ENCODE data around the gene UNC5B. TPM values are rescaled to one million over a fixed set of nuclear protein-coding genes. Genes with fewer than 3 reads are reported as not detected.

The UNC5B gene
- total RNA-seq, 4 donors from 2014 or later = 3.4 to 5.2 (median 3.9) TPM

DNA sequence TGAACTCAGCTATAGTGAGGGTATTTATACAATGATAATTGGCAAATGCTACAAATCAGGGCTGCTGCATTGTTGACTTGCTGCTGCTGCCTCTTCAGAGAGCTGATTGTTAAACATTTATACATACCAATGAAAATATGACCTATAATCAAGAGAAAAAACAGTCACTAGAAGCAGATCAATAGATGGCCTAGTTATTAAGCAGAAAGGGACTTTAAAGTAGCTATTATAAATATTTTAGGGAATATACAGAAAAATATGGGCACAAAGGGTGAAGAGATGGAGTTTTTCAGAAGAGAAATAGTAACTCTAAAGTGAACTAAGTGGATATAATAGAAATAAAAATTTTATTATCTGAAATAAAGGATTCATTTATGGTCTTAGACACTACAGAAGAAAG, 14.4 kb upstream of the UNC5B start:
- TF ChIP-seq, protein P1, sequence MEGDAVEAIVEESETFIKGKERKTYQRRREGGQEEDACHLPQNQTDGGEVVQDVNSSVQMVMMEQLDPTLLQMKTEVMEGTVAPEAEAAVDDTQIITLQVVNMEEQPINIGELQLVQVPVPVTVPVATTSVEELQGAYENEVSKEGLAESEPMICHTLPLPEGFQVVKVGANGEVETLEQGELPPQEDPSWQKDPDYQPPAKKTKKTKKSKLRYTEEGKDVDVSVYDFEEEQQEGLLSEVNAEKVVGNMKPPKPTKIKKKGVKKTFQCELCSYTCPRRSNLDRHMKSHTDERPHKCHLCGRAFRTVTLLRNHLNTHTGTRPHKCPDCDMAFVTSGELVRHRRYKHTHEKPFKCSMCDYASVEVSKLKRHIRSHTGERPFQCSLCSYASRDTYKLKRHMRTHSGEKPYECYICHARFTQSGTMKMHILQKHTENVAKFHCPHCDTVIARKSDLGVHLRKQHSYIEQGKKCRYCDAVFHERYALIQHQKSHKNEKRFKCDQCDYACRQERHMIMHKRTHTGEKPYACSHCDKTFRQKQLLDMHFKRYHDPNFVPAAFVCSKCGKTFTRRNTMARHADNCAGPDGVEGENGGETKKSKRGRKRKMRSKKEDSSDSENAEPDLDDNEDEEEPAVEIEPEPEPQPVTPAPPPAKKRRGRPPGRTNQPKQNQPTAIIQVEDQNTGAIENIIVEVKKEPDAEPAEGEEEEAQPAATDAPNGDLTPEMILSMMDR (IDR thresholded peaks at IDR 0.05) = no peak
- no peak for ATAC-seq (ENCODE audit: low FRiP score)
- DNase-seq (ENCODE audit: low spot score) = no peak

DNA sequence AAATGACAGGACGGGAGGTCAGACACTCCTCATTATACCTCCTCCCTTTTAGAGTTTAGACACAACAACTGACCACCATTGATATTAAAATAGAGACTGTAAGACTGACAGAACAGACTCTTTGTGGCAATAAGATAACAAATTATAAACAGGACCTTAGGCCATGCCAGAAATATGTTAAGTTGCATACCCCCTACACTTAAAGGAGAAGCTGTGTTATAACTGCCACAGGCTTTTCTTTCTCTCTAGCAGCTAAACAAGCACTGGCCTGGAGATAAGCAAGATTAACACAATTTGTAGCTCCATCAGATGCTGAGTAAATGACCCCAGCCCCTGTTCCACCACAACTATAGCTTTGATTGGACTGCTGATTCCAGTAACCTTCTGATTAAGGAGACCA, 10.5 kb upstream of the UNC5B start:
- no peak for ATAC-seq (ENCODE audit: low FRiP score)
- no peak for DNase-seq (ENCODE audit: low spot score)
- TF ChIP-seq, protein P1 (IDR thresholded peaks at IDR 0.05) = no peak

DNA sequence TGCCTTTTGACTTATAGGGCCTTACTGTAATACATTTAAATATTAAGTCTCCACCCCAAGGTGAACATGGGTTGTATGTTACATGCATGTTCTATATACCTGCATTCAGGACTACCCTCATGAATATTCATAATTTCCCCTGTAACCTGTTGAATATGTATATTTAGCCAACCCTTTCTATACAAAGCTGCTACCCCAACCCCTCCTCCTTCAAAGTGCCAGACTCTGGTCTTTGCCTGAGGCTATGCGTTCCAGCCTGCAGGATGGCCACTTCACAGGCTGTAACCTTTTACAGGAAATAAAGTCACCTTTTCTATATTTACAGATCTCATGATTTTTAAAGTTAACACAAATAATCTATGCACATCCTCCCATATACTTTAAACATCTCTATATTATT, 10.1 kb upstream of the UNC5B start:
- DNase-seq (ENCODE audit: low spot score) (no peak), ATAC-seq (ENCODE audit: low FRiP score) (no peak)
- TF ChIP-seq, protein P1 (IDR thresholded peaks at IDR 0.05) = no peak

DNA sequence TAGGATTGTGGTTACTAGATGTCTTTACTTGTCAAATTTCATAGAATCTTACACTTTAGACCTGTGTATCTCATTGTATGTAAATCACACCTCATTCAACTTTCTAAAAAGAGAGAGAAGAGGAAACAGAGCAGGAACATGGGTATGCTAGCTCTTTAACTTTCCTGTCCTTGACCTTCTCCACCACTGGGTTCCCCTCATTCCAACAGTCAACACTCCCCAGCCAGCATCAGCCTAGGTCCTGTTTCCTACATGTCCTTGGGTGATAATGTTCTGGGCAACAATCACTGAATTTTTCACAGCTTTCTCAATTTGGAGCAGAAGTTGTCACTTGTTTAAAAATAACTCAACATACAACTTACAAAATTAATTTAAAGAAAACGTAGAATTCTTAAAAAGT, 9.2 kb upstream of the UNC5B start:
- no peak for ATAC-seq (ENCODE audit: low FRiP score)
- TF ChIP-seq, protein P1 (IDR thresholded peaks at IDR 0.05) = no peak
- DNase-seq (ENCODE audit: low spot score) = no peak

DNA sequence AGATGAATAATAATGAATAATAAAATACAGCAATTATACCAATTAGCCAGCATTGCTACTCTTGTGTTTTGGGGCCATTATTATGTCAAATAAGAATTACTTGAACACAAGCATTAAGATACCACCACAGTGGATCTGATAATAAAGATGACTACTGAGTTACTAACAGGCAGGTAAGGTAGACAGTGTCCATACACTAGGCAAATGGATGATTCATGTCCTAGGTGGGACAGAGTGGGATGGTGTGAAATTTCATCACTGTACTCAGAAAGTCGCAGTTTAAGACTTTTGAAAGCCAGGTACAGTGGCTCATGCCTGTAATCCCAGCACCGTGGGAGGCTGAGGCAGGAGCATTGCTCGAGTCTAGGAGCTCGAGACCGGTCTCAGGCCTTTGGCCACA, 8.7 kb upstream of the UNC5B start:
- TF ChIP-seq, protein P1 (IDR thresholded peaks at IDR 0.05) = no peak
- ATAC-seq (ENCODE audit: low FRiP score) (no peak), DNase-seq (ENCODE audit: low spot score) (no peak)

GRCh38 chr10:71204746-71205145, 7.6 kb upstream of the UNC5B start:
- DNase-seq (ENCODE audit: low spot score) (no peak), ATAC-seq (ENCODE audit: low FRiP score) (no peak)
- TF ChIP-seq, protein P1 (IDR thresholded peaks at IDR 0.05) = no peak

DNA sequence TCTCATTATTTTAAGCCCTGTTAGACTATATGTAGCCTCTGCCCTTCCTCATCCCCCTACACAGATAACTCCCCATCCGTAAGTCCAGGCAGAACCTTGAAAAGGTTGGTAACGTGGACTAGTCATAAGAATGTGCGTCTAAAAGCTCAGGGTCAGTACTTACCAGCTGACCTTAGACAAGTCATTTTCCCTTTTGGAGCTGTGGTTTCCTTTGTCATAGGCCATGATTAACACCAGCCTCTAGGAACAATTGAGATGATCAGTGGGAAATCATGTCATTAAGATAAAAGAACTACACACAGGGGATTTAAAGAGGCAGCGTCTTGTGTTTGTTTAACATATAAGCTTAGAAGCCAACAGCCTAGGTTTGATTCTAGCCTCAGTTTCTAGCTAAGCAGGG, 6.9 kb upstream of the UNC5B start:
- TF ChIP-seq, protein P1 (IDR thresholded peaks at IDR 0.05) = no peak
- no peak for DNase-seq (ENCODE audit: low spot score)
- ATAC-seq (ENCODE audit: low FRiP score) = no peak

Data from omental fat pad (tissue), 4 donors.